PC-9 (cell line): Measurements from ENCODE around the gene RNF111.

Experiments used
- EZH2 ChIP-seq: fragments of 200-600 bp; sonication (generic); IDR thresholded peaks from 2 replicates; pipeline ENCODE4 v1.8.0; 2017; ENCODE audit warnings: antibody characterized with exemption, low read depth
- TF ChIP-seq, protein P1 (sequence below): fragments of 200-600 bp; sonication (generic); conservative IDR thresholded peaks from 2 replicates; pipeline ENCODE4 v1.6.1; 2017; ENCODE audit warnings: mixed run types, antibody characterized with exemption, mild to moderate bottlenecking, moderate library complexity

DNA sequence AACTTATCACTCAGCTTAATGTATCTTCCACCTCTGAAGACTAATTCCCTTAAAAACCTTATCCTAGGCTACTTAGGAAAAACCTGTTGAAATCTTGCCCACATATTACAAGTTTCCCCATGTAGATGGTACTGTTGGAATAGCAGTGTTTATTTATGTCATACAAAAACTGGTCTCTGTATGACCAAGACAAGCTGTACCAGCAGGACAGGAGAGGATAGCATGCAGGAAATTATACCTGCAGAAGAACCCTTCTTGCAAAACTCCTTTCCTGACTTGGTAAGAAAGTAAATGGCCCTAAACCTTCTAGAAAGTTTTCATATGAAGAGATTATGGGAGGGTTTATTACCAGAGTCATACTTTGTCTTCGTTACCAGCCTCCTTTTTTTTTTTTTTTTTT, 25.3 kb upstream of the RNF111 start:
- TF ChIP-seq, protein P1, sequence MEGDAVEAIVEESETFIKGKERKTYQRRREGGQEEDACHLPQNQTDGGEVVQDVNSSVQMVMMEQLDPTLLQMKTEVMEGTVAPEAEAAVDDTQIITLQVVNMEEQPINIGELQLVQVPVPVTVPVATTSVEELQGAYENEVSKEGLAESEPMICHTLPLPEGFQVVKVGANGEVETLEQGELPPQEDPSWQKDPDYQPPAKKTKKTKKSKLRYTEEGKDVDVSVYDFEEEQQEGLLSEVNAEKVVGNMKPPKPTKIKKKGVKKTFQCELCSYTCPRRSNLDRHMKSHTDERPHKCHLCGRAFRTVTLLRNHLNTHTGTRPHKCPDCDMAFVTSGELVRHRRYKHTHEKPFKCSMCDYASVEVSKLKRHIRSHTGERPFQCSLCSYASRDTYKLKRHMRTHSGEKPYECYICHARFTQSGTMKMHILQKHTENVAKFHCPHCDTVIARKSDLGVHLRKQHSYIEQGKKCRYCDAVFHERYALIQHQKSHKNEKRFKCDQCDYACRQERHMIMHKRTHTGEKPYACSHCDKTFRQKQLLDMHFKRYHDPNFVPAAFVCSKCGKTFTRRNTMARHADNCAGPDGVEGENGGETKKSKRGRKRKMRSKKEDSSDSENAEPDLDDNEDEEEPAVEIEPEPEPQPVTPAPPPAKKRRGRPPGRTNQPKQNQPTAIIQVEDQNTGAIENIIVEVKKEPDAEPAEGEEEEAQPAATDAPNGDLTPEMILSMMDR = no peak
- TF ChIP-seq EZH2 = no peak
